ENCODE results near the gene ANKRD22.
"Not testable (repeated sequence)": the region's sequence is repeated elsewhere in the genome, so short reads cannot be mapped to it uniquely, and the experiment has no call there.

Gene ANKRD22

DNA sequence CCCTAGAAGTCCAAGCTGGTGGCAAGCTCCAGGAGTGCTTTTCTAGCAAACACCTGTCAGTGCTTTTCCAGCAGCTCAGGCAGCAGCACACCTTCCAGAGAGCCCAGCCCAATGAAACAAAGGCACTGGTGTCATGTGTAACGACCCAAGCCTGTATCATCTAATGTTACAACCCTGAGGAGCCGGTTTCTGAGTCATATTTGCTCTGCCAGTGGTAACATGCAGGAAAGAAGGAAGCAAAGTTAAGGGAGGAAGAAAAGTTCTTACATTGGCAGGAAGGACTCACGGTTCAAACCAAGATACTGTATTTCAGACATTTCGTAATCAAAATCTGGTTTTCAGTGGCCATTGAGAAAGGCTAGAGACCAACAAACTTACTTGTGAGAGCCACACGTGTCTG is at the start of gene ANKRD22:
ANKRD22 (minus strand) TSS at position 139 of the 400 bp plus-strand sequence. CDS start 237 bp downstream, outside the sequence.
- DNase-seq: peak; percentile 16

DNA sequence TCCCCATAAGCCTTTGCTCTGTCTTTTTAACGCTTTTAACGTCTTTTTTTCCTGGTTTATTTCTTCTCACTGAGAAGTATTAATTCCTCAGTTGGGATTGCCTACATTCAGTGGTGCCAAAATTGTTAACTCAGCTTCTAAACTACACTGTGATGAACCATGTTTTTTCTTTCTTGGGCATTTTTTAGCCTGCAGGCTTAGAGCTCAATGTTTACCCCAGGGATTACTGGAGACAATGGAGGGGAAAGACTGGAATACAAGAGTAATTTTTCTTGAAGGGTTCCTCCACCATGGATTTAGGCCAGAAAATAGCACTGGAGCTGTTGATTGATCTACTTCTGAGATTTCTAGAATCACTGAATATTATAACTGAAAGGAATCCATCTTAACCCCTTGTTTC is 48.2 kb upstream of the ANKRD22 start:
- DNase-seq: no peak

DNA sequence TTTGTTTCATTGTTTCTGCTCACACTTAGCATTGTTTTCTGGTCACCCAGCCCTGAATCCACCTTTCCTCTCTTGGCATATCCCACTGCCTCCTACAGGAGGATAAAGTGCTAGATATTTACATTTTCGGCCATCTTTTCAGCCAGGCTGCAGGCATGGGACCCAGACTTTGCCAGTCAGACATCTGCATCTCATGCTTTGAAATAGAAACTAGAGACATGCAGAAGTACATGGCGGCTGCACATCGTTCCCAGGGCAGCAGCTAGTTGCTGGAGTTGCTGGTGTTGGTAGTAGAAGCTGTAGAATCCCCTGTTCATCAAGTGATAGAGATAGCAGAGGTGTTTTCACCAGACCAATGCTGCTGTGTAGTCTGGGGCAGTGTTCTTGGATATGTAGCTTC is 47.1 kb upstream of the ANKRD22 start:
- no peak for DNase-seq

DNA sequence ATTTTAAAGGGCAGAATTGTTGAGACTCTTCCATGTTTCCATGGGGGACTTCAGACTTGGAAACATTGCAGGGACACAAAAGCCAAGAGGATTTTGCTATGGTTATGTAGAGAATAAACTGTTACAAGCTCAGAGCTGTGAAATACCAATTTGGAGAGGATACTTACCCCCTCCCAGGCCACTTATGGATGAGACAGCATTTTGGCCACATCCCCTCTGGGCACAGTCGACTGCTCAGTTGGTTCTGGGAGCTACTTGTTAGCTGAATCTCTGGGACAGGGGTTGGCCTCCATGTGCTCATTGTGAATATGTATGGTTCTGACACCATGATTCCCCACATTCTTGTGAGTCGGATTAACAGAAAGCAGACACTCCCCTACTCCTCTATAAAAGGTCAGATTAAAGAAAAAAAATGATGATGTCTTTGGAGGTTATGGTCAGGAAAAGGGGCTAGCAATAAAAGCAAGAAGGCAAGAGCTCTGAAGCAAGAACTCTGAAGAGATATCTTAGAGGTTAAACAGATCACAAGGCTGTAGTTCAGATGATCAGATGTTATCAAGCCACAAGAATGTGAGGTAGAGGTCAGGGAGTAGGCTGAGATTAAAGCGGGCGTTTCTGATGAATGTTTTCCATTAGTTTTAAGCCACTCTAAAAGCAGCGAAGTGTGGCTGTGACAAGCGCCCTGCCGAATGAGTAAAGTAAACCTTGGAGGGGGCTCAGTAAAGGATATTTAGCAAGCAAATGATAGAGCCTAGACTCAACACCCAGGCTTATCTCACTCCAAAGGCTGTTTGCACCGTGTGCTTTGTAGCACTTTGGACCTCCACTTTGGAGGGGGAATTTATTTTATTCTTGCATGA is 45.6 kb upstream of the ANKRD22 start:
- no peak for DNase-seq

DNA sequence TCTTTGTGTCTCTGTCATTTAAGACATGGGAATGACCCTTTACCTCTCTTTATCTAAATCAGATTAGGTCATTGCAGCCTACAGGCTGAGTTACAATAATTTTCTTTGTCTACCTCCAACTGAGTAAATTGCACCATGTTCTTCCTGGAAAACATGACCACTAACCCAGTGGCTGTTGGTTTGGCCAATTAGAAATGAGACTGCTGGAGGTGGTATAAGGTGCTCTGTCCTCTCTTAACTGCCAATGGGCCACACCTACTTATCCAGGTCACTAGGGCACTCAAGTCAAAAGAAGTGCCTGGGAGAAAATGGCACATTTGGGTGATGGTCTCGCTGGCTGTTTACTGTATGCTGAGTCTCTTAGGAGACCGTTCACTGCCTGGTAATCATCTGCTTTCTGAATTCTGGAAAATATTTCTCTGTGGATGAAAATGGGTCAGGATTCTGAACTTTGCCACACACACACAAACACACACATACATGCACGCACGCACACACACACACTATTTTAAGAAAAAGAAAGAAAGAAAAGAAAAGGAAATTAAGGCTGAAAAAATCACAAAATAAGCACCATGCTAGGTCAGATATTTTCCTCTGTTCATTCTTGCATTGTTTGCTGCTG is 44.8 kb upstream of the ANKRD22 start:
- DNase-seq: no peak

DNA sequence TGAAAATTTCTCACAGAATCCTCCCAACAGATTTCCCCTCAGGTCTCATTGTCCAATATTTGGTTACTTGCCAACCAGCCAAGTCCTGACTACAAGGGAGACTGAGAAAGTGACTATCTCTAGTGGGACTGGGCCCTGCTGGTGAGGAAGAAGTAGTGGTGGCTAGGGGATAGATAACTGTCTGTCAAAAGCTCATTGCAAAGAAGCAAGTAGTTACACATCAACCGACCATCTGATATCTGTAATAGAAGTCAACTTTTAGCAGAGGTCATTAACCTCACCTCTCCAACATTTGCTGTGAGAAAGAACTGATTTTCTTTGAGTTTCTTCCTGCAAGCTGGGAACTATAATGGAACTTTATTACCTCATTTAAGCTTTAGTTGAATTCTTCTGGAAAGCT is 43.6 kb upstream of the ANKRD22 start:
- DNase-seq: no peak

DNA sequence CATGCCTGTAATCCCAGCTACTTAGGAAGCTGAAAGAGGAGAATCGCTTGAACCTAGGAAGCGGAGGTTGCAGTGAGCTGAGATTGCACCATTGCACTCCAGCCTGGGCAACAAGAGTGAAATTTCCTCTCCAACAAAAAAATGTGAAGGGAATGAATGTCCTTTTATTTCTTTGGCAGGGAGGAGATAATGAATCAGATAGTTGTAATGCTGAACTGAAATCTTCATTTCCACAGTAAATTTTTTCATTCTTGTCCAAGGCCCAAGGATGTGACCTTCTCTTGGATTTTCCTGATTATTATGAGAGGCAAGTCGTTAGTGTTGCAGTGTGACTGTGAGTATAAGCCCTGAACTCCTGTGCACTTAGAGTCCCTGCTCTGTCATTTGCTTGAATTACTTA is 42.0 kb upstream of the ANKRD22 start:
- DNase-seq: no peak

DNA sequence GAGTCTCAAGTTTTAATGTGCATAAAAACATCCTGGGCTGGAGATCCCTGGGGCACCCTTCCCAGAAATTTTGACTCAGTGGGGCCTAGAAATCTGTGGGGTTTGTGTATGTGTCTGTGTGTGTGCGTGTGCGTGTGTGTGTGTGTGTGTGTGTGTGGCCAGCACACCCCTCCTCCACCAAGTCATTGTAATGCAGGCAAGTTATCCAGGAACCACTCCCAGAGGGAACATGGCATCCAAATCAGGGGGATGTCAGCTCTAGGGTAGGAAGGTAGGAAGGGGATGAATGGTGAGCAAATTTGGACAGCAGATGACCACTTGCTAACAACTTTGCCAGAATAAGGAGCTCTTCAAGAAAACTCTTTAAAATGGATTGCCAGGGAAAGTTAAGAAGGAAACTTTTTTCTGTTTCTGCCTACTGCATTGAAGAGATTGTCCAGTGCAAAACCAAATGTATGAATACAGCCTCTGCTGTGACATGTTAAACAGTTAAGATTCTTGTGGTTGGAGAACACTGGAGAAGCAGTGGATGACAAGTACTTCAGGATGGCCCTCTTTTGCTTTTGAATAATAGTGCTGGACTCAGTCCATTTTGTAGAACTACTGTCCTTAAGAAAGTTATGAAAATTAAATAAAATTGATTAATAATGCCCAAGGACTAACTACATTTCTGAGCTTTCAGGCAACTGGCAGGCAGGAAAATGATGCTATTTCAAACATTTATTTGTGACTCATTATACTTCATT is 40.8 kb upstream of the ANKRD22 start:
- DNase-seq: no peak

DNA sequence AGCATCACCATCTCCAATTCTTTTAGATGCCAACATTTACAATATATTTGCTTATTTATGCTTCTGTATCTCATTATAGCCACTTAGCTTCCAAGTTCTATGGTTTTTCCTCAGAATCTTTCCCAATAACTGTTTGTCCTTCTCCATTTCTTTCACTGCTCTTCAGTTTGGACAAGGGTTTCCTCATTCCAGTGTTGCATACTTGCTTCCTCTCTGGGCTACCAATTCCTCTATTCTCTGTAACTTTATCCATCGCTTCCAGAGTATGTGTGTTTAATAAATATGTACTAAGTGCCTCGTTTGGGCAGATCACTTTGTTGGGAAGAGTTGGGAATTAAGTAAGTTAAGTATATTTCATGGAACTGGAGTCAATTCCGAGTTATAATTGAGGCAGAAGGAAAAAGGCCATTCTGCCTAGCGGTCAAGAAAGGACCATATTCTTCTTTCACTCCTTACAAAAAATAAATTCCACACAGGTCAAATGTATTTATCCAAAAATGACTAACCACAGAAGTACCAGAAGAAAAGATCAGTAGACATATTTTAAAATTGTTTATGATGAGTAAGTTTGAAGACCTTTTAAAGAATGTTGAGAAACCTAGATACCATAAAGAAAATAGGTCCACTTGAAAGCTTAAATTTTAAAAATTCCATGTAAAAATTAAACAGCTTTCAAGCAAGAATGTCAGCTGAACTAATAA is 39.2 kb upstream of the ANKRD22 start:
- no peak for DNase-seq

DNA sequence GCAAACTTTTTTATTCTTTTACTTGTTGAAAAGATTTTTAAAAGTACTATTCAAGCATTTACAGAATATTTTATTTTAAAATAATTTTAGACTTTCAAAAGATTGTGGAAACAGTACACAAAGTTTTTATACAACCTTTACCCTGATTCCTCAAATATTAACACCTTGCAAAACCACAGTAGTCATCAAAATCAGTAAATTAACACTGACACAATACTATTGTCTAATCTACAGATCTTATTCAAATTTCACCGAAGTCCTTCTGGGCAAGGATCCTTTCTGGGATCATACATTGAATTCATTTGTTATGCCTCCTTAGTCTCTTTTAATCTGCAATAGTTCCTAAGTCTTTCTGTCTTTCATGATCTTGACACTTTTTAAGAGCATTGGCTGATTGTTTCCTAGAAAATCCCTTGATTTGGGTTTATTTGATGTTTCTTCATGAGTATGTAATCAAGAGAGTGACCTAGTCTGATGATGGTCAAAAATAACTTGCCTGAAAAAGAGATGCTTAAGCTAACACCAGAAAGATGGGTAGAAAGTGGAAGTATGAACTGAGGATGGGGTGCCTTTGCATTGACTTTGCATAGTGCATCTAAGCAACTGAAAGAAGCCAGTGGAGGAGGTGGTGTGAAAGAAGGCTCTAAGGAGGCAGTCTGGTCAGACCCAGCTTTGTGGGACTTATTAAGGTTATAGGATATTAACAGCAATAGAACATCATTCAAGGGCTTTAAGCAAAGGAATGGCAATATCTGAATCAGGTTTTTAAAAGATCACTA is 38.1 kb upstream of the ANKRD22 start:
- no peak for DNase-seq

DNA sequence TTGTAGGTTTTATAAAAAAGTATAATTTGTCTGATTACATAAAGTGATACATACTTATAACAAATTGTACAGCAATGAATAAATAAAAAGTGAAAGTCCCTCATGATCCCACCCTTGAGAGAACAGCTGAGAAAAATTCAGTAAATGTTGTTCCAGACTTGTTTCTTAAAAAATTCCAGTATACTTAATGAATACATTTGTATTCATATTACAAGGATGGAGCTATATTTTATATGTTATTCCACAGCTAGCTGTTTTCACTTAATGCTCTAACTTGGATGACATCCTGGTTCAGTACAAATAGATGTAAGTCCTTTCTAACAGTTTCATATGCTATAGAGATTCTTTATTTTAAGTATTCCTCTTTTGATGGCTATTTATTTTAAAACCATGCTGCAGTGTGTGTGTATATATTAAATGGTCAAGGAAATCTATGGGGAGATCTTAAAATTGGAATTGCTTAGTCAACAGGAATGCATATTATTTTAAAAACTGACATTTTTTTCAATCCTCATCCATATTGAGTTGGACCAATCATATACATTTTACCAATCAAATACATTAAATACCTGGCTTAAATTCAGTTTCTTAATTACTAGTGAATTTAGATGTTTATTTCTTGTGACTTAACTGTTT is 37.3 kb upstream of the ANKRD22 start:
- DNase-seq: no peak

DNA sequence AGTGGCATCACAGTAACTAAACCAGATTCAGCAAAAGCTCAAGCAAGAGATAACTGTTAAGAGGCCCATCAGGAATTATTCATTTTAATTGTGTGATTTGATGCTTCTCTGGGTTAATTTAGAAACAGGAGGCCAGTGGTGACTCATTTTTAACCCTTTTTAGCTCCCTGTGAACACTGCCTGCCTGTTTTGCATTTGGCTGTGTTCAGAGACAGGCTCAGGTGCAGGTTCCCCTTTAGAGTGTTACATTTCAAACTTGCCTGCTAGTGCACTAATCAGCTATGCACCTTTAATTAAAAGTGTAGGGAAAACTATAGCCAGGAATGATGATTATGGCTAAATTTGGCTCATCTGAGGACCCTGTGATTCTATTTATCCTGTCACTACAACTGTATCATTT is 34.9 kb upstream of the ANKRD22 start:
- DNase-seq: no peak

DNA sequence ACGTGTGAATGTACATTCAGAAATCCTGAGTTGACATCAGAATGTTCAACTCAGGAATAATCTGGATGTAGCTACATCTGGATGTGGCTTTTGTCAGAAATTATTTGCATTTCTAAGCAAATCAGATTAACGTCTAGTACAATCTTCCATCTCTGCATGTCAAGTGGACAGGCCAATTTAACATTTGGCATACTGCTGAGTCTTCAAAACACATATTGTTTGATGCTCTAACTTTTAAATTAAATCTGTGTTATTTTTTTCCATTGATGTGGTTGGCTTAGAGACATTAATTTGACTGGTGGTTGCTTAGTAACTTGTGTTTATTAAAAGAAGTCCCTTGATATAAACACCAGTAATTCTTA is 31.8 kb upstream of the ANKRD22 start:
- no peak for DNase-seq

DNA sequence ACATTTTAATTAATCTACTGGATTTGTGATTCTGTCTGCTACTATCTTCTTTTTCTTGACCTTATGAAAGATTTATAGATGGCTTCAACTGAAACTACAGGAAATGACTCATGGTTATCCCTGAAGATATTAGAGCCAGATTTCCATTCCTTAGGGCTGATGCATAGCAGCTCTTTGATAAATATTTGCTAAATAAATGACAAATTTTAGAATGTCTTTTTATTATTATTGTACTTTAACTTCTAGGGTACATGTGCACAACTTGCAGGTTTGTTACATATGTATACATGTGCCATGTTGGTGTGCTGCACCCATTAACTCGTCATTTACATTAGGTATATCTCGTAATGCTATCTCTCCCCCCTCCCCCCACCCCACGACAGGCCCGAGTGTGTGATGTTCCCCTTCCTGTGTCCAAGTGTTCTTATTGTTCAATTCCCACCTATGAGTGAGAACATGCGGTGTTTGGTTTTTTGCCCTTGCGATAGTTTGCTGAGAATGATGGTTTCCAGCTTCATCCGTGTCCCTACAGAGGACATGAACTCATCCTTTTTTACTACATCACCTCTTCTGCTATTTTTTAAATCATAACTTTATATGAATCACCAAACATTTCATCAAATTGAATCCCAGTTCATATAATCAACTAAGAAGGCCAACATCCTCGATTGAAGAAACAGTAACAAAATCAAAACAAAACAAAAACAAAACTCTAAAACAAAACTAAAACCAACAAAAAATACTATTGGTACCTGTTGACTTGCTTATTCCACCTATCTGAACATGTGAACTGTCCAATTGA is 31.2 kb upstream of the ANKRD22 start:
- not testable (repeated sequence) for DNase-seq

DNA sequence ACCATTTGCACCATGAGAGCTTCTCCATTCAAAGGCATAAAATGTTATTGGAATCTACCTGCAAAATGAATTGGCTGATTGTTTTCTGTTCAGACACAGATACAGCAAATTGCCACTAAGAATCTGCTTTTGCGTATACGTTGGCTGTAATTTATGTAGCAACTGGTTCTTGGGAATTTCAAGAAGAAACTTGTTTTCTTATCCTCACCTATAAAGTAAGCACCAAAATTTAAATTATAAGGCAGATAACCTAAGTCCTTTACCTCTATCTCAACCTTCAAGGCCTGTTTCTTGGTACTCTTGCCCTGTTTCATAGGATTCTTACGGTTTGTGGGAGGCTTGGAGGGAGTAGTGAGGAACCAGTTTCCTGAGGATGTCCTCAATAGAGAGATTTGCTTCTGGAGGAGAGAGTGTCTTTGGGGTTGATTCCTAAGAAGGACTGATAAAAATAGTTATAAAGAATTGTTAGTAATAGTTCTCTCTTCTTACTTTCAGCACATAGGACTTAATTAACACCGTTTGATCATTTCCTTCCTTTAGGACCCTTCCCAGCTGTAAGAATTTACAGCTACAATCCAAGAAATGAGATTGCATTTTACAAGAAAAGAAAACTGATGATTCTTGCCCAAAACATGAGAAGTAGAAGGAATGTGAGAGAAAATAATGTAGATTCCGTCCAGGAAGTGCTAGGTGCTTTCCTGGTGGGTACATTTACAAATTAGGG is 30.4 kb upstream of the ANKRD22 start:
- DNase-seq: peak; percentile 14

DNA sequence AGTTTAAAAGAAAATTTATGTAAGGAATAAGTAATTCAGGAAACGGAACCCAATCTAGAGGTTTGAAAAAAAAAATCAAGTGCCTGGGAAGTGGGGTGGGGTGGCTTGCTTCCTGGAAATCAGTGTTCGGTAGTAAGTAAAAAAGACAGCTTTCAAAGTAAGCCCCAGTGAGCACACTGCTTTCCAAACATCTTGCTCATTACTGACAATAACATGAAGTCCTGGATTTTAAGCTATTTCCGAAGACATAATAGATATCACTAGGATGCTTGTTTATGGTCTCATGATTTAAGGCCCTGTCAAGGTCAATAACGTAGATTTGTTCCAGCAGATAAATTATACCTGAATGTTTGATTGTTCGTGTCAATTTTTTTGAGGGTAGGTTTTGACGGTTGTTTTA is 29.7 kb upstream of the ANKRD22 start:
- no peak for DNase-seq

DNA sequence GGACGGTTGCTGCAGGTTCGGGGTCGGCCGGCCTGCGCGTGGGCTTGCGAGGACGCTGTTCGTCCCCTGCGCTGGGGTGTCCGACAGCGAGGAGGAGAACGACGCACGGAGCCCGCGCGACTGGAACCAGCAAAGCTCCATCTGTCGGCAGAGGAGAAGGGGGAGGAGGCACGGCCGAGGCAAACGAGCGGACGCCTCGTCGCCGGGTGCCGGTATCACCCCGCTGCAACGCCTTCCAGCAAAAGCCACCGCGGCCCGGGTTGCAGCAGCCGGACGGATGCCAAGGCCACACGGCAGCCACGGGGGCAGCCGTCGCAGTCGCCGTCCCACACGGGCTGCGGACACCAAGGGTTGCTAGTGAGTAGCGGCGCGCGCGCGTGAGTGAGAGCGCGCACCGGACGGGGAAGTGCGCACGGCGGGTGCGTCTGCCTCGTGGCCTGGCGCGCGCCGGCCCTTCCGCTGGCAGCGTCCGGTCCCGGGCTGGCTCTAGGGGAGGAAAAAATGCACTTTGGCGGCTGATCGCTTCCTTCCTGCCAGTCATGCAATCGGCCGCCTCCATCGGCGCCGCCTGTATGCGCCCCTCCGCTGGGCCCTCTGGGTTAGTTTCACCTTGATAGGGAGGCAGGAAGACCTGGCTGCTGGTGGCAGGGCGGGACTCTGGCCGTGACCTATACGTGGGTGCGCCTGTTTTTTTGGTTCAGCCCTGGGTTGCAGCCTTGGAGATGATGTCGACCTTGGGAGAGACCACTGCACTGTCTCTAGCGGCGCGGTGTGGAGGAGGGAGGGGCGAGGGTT is 28.8 kb upstream of the ANKRD22 start:
- DNase-seq: peak; percentile 91

DNA sequence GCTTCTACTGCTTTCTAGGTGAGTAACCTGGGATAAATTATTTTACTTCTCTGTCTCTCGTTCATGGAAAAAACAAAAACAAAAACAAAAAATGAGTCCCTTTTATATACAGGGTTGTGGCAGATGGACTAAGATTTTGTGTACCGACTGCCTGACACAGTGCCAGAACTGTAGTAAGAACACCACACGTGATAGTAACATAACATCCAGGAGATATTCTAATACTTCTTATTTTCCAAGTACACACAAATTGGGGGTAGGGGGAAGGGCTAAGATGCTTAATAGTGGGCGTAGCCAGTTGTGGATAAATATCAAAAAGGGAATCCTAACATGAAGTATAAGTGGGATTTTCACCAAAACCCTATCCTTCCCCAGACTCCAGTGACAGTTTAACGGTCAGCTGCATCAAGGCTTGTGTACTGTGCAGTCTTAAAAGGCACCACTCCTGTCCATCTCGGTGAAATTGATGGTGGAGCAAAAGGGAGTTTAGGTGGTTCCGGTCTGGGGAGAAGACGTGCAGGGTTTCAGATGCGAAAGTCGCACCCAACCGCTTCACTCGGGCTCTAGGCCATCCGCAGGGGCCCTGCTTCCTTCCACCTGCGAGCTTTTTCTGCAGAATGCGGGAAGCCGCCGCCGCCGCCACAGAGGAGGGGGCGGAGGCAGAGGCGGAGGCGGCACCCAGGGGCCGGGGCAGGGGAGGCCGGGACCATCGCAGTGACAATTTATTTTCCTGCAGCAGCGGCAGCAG is 28.1 kb upstream of the ANKRD22 start, which contains the start of gene STAMBPL1:
STAMBPL1 (plus strand) TSS at position 712 of the 748 bp plus-strand sequence. CDS start 21,464 bp downstream, outside the sequence.
- no peak for DNase-seq
